HepG2 (cell line): ENCODE measurements around the gene SMTNL2. TPM values are rescaled to one million over a fixed set of nuclear protein-coding genes. Genes with fewer than 3 reads are reported as not detected.

Source experiments
- AKAP8 ChIP-seq: sonication (generic); formaldehyde crosslinking; IDR thresholded peaks from 2 replicates; pipeline ENCODE4 v1.5.1; 2020; ENCODE audit warnings: mild to moderate bottlenecking, missing genetic modification reagents
- CAMTA2 ChIP-seq: sonication (generic); formaldehyde crosslinking; IDR thresholded peaks from 2 replicates; pipeline ENCODE4 v1.4.0; 2020; ENCODE audit warnings: mild to moderate bottlenecking, missing genetic modification reagents, borderline replicate concordance
- CREB1 ChIP-seq, 2 experiments: fragments of 450-650 bp in 1 of 2; IDR thresholded peaks; 2 replicates each; pipeline ENCODE4 v1.6.1; 2016 to 2017; ENCODE audit warnings: control low read depth in 1 of 2, mild to moderate bottlenecking in 1 of 2, missing compliant biosample characterization in 1 of 2, missing genetic modification characterization in 1 of 2
- GABPB1 ChIP-seq: IDR thresholded peaks from 2 replicates; pipeline ENCODE4 v1.6.1; 2016; ENCODE audit warnings: mild to moderate bottlenecking, missing genetic modification reagents, moderate library complexity, missing compliant biosample characterization
- HOXA5 ChIP-seq: sonication (generic); formaldehyde crosslinking; IDR thresholded peaks from 2 replicates; pipeline ENCODE4 v1.4.0; 2020; ENCODE audit warnings: missing genetic modification reagents
- HOXA9 ChIP-seq: sonication (generic); formaldehyde crosslinking; IDR thresholded peaks from 2 replicates; pipeline ENCODE4 v1.8.1; 2022; ENCODE audit warnings: missing genetic modification reagents, mild to moderate bottlenecking, moderate library complexity, borderline replicate concordance
- JARID2 ChIP-seq: sonication (generic); formaldehyde crosslinking; IDR thresholded peaks from 2 replicates; pipeline ENCODE4 v1.8.1; 2023; ENCODE audit warnings: missing genetic modification reagents, inconsistent platforms; ENCODE audit not compliant: insufficient replicate concordance
- KDM5B ChIP-seq: sonication (generic); formaldehyde crosslinking; IDR thresholded peaks from 2 replicates; pipeline ENCODE4 v1.4.0; 2020; ENCODE audit warnings: missing genetic modification reagents, mild to moderate bottlenecking, borderline replicate concordance
- MED13 ChIP-seq: sonication (generic); formaldehyde crosslinking; IDR thresholded peaks from 2 replicates; pipeline ENCODE4 v1.5.0; 2020; ENCODE audit warnings: missing genetic modification reagents
- NONO ChIP-seq, 2 experiments: fragments of 450-650 bp in 1 of 2; sonication (generic) in 1 of 2; formaldehyde crosslinking in 1 of 2; IDR thresholded peaks in 1 of 2; conservative IDR thresholded peaks in 1 of 2; 2 replicates each; pipeline versions ENCODE4 v1.6.1 to v1.8.0; 2017 to 2022; ENCODE audit warnings: mild to moderate bottlenecking in 1 of 2, missing genetic modification reagents in 1 of 2, moderate library complexity in 1 of 2
- PAWR ChIP-seq: sonication (generic); formaldehyde crosslinking; IDR thresholded peaks from 2 replicates; pipeline ENCODE4 v1.4.0; 2020; ENCODE audit warnings: missing genetic modification reagents, mild to moderate bottlenecking, borderline replicate concordance
- PRPF4 ChIP-seq: fragments of 200-400 bp; formaldehyde crosslinking; IDR thresholded peaks from 2 replicates; pipeline ENCODE4 v1.6.1; 2016; ENCODE audit warnings: low read length, low read depth; ENCODE audit not compliant: poor library complexity, severe bottlenecking
- RAD51 ChIP-seq: fragments of 450-650 bp; IDR thresholded peaks from 2 replicates; pipeline ENCODE4 v1.6.1; 2016; ENCODE audit warnings: borderline replicate concordance
- SIX4 ChIP-seq: sonication (generic); formaldehyde crosslinking; IDR thresholded peaks from 2 replicates; pipeline ENCODE4 v1.4.0; 2020; ENCODE audit warnings: missing genetic modification reagents
- SMC3 ChIP-seq: IDR thresholded peaks from 2 replicates; pipeline ENCODE4 v1.6.1; 2011; ENCODE audit warnings: low read length, improper control_type of control experiment
- ZBTB25 ChIP-seq: IDR thresholded peaks from 2 replicates; pipeline ENCODE4 v1.6.1; 2018; ENCODE audit warnings: missing genetic modification reagents
- ZFP1 ChIP-seq: IDR thresholded peaks from 2 replicates; pipeline ENCODE4 v1.6.1; 2016
- ZFP82 ChIP-seq: sonication (generic); formaldehyde crosslinking; IDR thresholded peaks from 2 replicates; pipeline ENCODE4 v1.5.1; 2020; ENCODE audit warnings: mild to moderate bottlenecking, missing genetic modification reagents, borderline replicate concordance
- ZNF317 ChIP-seq: sonication (generic); formaldehyde crosslinking; IDR thresholded peaks from 2 replicates; pipeline ENCODE4 v1.5.0; 2020; ENCODE audit warnings: mild to moderate bottlenecking, missing genetic modification reagents
- ZNF570 ChIP-seq: sonication (generic); formaldehyde crosslinking; IDR thresholded peaks from 2 replicates; pipeline ENCODE4 v1.4.0; 2020; ENCODE audit warnings: mild to moderate bottlenecking, missing genetic modification reagents, borderline replicate concordance
- ZNF607 ChIP-seq: sonication (generic); formaldehyde crosslinking; IDR thresholded peaks from 2 replicates; pipeline ENCODE4 v1.5.1; 2020; ENCODE audit warnings: missing genetic modification reagents, mild to moderate bottlenecking, borderline replicate concordance
- polyA plus RNA-seq, 8 experiments: library from polyadenylated mRNA; depleted of rRNA in 3 of 8; stranded (reverse) in 7 of 8; unstranded in 1 of 8; fragments of >200 nt; fragmentation: Illumina TruSeq in 4 of 8; extraction: Trizol in 4 of 8; gene quantifications; 2 replicates each; pipeline versions ENCODE4 v1.2.1 to v1.2.3, GENCODE V29; 2011 to 2016; ENCODE audit warnings: low read depth in 4 of 8, missing spikeins in 1 of 8, mixed read lengths in 1 of 8; ENCODE audit not compliant: insufficient read depth in 1 of 8
- total RNA-seq, 5 experiments: library from RNA; depleted of rRNA; stranded (reverse); fragments of >200 nt; fragmentation: Illumina TruSeq; extraction: Trizol; gene quantifications; 2 replicates each; pipeline ENCODE4 v1.2.3, GENCODE V29; 2016; ENCODE audit warnings: low read depth in 1 of 5
- TF ChIP-seq, protein P1 (sequence below): sonication (generic); formaldehyde crosslinking; IDR thresholded peaks from 2 replicates; pipeline ENCODE4 v1.5.0; 2020; ENCODE audit warnings: mild to moderate bottlenecking, low read depth, missing genetic modification reagents, borderline replicate concordance
- TF ChIP-seq, protein P2 (sequence below): IDR thresholded peaks from 2 replicates; pipeline ENCODE4 v1.6.1; 2016
- TF ChIP-seq, protein P3 (sequence below): sonication (generic); formaldehyde crosslinking; IDR thresholded peaks from 2 replicates; pipeline ENCODE4 v1.4.0; 2020; ENCODE audit warnings: mild to moderate bottlenecking, low read depth, missing genetic modification reagents

The SMTNL2 gene
- total and polyA plus RNA-seq, 2 of the 13 experiments (the other 11 are each of a cell fraction or from before 2014, with no cell fraction given): 0.41 to 5.1 TPM

DNA sequence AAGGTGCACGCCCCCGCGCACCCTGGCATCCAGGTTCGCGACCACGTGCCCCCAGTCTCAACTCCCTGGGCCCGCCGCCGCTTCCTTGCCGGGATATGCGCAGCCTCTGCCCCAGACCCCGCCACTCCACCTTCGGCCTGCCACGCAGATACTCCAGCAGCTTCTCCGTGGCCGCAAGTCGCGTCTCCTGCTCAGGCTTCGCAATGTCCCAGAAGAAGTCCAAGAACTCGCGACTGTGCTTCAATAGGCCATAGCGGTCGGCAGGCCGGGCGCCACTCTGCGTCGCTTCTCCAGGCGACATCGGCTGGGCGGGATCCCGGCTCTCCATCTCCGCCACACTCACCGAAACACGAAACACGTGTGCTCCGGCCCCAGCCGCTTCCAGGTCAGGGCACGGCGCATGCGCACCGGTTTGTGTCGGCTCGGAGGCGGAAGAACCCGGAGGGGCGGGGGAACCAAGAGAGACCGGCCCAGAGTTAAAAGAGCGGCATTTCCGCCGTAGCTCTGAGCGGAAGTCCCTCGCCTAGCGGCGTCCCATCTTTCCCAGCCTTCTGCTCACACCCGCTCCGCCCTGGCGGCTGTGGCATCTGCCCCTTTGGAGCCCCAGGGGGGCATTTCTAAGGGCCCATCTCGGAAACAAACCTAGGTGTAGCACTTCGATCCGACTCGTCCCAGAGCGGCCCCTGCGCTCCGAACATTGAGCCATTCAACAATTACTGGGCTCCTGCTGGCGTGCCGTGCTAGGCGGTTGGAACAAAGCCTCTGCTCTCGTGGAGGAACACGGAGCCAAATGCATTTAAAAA, 29.1 kb upstream of the SMTNL2 start, which contains the start of gene MYBBP1A (continued):
- TF ChIP-seq, protein P1, sequence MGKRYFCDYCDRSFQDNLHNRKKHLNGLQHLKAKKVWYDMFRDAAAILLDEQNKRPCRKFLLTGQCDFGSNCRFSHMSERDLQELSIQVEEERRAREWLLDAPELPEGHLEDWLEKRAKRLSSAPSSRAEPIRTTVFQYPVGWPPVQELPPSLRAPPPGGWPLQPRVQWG (CRISPR knock-in tag): no peak
- TF ChIP-seq AKAP8 (CRISPR knock-in tag) (no peak), NONO (IDR thresholded peaks at IDR 0.05) (no peak), NONO (CRISPR knock-in tag; conservative IDR thresholded peaks at IDR 0.05) (peak; percentile 80), SMC3 (no peak), RAD51 (no peak), GABPB1 (peak; percentile 98), CREB1 (IDR thresholded peaks at IDR 0.05) (no peak), CREB1 (CRISPR knock-in tag; IDR thresholded peaks at IDR 0.05) (no peak), MED13 (CRISPR knock-in tag) (peak; percentile 39; the same call in 1 of the 2 replicates), SIX4 (no peak), ZBTB25 (CRISPR knock-in tag) (peak; percentile 46; the same call in 1 of the 2 replicates), PRPF4 (no peak), KDM5B (CRISPR knock-in tag) (peak; percentile 98), JARID2 (CRISPR knock-in tag) (no peak), ZNF570 (CRISPR knock-in tag) (no peak), ZFP1 (CRISPR knock-in tag) (0 out of 2 replicates have a peak, but pooled peaks have one; percentile 43), HOXA5 (CRISPR knock-in tag) (peak; percentile 19; the same call in 1 of the 2 replicates), CAMTA2 (peak; percentile 89), HOXA9 (CRISPR knock-in tag) (no peak), ZNF607 (CRISPR knock-in tag) (peak; percentile 89), ZFP82 (CRISPR knock-in tag) (no peak; the same call in 1 of the 2 replicates), PAWR (CRISPR knock-in tag) (no peak; the same call in 1 of the 2 replicates), ZNF317 (CRISPR knock-in tag) (peak; percentile 89)
- TF ChIP-seq, protein P2, sequence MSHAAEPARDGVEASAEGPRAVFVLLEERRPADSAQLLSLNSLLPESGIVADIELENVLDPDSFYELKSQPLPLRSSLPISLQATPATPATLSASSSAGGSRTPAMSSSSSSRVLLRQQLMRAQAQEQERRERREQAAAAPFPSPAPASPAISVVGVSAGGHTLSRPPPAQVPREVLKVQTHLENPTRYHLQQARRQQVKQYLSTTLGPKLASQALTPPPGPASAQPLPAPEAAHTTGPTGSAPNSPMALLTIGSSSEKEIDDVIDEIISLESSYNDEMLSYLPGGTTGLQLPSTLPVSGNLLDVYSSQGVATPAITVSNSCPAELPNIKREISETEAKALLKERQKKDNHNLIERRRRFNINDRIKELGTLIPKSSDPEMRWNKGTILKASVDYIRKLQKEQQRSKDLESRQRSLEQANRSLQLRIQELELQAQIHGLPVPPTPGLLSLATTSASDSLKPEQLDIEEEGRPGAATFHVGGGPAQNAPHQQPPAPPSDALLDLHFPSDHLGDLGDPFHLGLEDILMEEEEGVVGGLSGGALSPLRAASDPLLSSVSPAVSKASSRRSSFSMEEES (CRISPR knock-in tag): peak; percentile 53; the same call in 1 of the 2 replicates
- TF ChIP-seq, protein P3, sequence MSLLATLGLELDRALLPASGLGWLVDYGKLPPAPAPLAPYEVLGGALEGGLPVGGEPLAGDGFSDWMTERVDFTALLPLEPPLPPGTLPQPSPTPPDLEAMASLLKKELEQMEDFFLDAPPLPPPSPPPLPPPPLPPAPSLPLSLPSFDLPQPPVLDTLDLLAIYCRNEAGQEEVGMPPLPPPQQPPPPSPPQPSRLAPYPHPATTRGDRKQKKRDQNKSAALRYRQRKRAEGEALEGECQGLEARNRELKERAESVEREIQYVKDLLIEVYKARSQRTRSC (CRISPR knock-in tag): 0 out of 2 replicates have a peak, but pooled peaks have one; percentile 61
